GM19455 (cell line): Measurements from ENCODE around the gene DNTTIP2.
"Not testable (repeated sequence)": the region's sequence is repeated elsewhere in the genome, so short reads cannot be mapped to it uniquely, and the experiment has no call there.

Experiments used
- ATAC-seq: cut with Tn5 transposase; IDR thresholded peaks from one replicate; pipeline ENCODE4 v1.9.1; 2021; ENCODE audit not compliant: unreplicated experiment

The DNTTIP2 gene, protein sequence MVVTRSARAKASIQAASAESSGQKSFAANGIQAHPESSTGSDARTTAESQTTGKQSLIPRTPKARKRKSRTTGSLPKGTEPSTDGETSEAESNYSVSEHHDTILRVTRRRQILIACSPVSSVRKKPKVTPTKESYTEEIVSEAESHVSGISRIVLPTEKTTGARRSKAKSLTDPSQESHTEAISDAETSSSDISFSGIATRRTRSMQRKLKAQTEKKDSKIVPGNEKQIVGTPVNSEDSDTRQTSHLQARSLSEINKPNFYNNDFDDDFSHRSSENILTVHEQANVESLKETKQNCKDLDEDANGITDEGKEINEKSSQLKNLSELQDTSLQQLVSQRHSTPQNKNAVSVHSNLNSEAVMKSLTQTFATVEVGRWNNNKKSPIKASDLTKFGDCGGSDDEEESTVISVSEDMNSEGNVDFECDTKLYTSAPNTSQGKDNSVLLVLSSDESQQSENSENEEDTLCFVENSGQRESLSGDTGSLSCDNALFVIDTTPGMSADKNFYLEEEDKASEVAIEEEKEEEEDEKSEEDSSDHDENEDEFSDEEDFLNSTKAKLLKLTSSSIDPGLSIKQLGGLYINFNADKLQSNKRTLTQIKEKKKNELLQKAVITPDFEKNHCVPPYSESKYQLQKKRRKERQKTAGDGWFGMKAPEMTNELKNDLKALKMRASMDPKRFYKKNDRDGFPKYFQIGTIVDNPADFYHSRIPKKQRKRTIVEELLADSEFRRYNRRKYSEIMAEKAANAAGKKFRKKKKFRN

DNA sequence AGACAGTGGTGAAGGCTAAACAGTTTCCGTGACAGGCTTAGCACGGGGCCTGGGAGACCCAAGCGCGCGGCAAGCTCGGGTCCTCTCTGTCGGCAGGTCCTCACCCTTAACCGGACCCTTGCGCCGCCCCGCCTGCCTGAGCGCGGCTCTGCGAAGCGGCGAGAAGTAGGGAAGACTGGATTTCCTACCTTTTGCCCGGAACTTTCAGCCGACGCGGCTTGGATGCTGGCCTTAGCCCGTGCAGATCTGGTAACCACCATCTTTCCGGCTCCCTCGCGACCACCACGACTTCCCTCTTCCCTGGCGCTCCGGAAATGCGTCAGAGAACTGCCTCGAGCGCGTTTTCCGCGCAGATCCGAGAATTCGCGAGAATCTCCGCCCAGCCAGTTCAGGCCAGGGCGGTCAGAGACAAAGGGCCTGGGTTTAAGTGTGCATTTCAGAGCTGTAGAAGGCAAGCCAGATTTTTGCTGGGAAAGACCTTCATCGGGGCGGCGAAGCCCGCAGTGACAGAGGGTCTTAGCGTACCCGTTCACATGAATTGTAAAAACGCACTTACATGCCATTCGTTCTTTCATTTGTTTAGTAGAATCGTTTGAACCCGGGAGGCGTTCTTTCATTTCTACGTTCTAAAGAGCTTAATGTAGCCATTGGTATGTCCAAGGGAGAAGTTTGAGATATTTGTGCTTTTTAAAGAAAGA, at the start of gene DNTTIP2:
TSS of gene DNTTIP2 (minus strand) at position 318 of the 698 bp plus-strand sequence. CDS start at position 260, 58 bp downstream.
- ATAC-seq = peak; percentile 99

DNA sequence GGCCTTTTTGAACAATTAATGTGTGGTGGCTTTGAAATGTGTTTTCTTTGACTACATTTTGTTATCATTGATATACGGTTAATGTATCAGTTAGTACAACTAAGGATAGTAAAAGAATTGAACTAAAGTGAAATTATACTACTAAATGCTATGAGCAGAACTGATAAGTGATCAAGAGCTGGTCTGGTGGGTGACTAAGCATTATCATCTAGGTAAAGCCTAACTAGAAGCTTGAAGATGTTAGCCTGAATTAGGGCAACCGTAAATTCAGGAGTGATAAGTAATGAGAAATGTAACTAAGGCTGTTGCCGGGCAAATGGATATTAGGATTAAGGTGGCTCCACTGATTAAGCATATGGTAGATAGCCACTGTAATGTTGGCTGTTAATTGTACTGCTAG, 46.2 kb upstream of the DNTTIP2 start:
- no peak for ATAC-seq

DNA sequence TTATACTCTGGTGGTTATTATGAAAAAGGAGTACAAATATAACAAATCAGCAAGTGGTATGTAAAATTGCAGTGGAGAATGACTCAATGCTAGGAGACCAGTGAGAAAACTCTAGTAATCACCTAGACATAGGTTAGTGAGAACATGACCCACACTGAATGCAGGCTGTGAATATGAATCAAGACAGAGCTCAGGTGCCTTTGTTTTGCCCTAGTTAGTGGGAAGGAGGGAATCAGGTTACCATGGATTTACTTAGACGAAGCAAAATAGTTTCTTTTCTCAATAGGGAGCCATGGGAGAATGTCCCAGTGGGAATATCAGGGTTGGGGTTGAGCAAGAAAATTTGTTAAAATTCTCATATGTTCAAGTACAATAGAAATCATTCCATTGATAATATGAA, 40.8 kb upstream of the DNTTIP2 start:
- no peak for ATAC-seq

DNA sequence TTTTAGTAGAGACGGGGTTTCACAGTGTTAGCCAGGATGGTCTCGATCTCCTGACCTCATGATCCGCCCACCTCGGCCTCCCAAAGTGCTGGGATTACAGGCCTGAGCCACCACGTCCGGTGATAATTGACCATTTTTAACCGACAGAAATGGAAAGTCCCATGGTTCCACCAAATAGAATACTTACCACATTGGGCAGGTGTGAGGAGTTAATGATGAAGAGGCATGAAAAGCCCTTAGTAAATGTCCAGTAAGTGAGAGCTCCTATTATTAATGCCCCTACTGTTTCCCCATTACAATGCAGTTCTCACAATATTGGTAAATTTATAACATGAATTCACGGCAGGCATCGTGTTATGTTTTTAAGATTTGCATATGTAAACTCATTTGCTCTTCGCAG, 38.3 kb upstream of the DNTTIP2 start:
- no peak for ATAC-seq

DNA sequence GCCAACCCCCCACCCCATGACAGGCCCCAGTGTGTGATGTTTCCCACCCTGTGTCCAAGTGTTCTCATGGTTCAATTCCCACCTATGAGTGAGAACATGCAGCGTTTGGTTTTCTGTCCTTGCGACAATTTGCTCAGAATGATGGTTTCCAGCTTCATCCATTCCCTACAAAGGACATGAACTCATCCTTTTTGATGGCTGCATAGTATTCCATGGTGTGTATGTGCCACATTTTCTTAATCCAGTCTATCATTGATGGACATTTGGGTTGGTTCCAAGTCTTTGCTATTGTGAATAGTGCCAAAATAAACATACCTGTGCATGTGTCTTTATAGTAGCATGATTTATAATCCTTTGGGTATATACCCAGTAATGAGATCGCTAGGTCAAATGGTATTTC, 31.9 kb upstream of the DNTTIP2 start:
- ATAC-seq = not testable (repeated sequence)

DNA sequence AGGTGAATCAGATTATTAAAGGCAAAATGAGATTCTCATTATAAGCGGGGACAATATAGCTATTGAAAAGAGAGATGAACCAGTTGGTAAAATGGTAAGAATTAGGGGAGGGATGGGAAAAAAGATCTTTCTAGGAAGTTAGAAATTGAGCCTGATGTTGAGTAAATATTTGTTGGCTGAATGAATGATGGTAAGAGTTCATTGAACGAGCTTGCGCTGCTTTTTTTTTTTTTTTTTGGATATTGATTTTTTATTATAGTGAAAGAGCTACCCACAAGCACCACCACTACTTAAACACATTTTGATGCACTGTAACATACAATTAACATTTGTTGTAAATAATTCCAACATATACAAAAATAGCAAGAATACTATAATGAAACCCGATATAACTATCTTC, 31.3 kb upstream of the DNTTIP2 start:
- ATAC-seq = no peak

DNA sequence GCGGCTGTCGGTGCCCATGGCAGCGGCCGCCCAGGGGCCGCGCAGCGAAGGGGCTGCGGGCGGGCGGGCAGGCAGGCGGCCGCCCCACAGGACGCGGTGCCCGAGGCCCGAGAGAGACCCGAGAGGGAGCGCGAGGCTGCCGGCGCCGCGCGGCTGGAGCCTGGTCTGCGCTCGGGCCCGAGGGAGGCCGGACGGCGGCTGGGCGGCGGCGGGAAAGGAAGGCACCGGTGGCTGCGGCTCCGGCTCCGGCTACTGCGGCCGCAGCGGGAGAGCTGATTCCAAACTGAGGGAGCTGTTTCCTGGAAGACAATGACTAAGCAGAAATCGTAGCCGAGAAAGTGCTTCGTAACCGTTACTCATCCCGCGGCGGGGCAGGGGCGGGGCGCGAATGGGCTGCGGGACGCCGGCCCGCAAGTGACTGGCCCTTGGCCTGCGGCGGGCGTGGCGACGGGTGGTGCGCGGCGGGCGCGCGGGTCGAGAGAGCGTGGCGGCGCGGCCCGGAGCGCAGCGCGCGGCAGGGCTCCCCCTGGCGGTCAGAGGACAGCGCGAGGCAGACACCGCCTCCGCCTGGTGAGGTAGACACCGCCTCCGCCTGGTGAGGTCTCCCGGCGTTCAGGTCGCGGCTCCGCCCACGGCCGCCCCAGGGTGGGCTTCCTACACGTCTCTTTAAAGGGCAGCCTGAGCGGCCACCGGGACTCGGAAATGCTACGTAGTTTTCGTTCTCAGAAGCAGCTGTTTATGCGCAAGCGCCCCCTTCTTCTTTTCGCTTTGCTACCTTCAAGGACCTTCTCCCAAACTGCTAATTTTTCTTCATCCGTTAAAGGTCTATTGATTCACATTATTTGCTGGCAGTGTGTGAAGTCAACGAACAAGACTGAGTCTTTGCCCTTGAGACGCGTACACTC, 30.4 kb upstream of the DNTTIP2 start, which contains the start of gene GCLM:
TSS of gene GCLM (minus strand) at position 285 of the 905 bp plus-strand sequence. CDS start at position 18, 267 bp downstream.
- peak; percentile 94 for ATAC-seq

DNA sequence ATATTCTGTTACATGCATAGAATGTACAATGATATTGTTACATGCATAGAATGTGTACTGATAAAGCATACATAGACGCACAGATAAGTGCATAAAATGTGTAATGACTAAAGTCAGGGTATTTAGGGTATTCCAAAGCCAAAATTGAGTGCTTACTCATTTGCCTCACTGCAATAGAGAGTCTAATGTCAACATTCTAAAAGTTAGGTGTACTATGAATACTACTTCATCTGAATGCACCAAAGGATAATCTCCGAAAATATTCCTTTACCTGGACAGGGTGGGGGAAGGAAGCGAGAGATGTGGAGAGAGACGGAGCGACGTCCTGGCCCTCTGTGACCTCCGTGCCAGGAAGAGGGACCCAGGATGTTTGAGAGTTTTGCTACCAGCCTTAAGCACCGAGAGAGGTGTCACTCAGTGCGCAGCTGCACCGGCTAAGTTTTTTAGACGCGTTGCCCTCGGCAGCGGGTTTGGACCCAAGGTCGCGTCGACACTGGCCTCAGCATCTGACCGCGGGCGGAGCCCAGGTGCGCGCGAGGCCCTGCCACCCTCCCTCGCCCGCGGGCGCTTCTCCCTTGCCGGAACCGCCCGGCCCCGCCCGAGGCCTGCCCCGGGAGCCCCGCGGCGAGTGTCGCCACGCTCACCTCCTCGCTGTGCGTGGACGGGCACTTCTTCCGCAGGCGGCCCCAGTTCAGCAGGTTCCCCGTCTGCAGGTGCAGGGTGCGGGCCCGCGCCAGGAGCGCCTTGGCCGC, 29.6 kb upstream of the DNTTIP2 start:
- ATAC-seq = peak; percentile 44

DNA sequence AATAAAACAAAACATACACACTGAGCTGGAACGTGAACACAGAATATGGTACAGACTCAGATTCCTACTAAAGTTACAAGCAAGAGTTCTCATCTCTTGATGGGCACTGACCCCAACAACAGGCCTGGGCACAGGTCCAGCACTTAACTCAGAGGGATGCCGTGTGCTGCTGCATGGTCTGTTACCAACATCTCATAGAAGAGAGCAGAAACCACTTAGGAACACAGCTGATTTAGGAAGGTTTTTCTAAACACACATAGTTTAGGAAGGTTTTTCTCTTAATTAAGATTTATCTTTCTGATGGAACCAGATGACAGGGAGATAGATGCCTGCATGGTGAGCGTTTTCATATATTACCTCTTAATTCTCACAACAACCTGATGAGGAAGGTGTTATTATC, 28.7 kb upstream of the DNTTIP2 start:
- ATAC-seq = no peak

DNA sequence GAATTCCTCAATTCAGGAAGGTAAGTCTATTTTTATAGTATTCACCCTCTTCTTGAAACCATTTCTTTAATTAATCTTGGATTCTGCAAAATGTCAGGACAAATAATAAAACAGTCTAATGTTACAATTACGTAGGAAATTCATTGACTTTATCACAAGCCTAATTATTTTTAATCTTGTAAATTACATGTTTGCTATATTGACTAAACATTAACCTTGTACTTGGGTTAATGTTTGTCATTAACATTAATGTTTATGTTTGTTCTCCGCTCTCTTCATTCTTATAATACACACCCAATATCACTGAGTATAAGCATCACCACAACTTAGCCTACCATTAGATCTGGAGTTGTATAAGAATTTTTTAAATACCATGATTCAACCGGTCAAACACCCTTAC, 27.5 kb upstream of the DNTTIP2 start:
- no peak for ATAC-seq

DNA sequence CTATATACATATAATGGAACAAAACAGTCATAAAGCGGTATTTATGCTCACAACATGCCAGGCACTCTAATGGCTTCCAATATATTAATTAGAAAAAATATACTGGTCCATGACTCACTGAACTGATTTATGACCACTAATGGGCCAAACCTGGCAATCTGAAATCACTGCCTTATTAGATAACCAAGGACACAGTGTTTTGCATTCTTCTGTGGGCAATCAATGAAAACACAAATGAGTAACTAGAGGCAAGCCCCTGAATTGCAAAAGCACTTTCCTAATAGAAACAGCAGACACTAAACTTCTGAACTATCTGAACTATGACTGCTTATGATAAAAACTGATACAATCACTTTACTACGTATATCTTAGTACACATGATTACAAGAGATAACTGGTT, 26.7 kb upstream of the DNTTIP2 start:
- no peak for ATAC-seq

DNA sequence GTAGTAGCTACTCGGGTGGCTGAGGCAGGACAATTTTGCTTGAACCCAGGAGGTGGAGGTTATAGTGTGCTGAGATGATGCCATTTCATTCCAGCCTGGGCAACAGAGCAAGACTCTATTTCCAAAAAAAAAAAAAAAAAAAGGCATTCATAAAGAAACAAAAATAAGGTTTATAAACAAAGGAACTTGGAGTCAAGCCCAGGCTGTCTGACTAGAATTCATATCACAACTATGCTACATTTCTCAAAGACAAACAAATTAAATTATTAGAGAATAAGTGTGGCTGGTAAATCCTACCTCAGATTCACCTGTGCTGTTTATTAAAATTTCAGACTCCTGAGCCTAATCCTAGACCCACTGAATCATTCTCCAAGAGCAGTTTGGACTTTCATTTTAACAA, 26.0 kb upstream of the DNTTIP2 start:
- ATAC-seq = no peak

DNA sequence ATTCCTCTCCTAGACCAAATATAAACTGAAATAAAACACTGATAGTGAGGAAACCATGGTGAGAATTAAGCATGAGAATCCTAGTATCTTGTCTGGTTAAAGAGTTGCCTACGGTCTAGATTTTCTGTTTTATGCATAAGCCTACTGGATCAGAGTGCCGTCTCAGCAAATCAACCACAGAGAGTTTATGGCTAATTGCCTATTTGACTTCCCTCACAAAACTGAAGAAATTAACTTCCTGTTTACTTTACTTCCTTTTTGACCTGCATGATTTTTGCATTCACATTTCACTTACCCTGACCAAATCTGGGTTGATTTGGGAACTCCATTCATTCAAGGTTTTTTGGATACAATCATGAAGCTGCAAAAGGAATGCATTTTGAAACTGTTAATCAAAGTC, 25.2 kb upstream of the DNTTIP2 start:
- ATAC-seq = no peak

DNA sequence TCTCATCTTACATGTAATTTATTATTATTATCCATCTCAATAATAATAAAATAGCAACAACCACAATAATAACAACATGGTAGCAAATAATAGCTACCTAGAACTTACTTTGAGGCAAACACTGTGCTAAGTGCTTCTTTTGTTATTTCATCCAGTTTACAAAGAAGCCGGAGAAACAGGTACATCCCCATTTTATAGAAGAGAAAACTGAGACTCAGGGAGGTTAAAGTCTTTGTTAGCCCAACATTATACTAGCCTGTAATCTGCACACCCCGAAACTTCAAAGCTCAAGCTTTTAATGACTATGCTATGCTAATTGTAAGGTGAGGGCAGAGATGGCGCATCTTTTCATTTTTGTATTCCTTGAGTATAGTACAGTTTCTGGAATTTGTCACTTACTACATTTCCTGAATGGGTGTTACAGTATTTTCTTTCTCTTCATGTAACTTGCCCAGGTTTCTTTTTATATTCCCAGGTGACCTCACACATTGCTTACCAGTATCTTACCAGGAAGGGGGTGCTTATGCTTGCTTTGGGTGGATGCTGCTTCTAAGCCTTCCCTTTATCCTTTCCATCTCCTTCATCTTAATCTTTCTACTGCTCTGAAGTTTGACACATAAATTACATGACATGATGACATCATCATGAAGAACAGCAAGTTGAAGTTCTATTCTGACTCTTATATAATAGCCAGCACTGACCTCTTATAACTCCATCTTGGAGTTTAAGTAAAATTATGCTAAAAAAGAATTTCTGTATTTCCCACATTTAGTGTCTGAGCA, 21.9 kb upstream of the DNTTIP2 start:
- ATAC-seq = no peak

DNA sequence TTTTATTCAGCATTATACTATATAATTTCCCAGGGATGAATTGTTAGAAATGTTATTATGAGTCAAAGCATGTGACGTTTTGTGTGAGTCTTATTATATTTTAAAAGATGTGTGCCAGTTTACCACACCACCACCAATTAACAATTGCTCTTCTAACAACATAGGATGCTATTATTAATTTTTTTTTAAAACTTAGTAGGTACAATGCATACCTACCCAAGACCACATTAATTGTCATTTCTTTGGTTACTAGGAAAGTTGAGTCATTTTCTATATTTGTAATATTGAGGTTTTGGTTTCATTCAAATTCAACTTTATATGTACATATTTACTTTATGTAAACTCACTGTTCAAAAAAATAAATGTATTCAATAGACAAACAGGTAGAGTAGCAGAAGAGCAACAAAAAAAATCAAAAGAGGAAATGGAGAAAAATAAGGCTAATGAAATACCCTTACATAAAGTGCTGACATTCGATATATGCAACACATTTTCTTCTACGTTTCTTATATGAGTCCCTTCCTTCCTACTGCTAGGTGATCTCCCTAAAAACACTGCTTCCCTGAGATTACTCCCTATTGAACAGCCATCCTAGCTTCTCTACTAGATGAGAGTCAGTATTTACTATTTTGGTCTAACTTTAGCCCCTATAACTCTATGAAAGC, 20.7 kb upstream of the DNTTIP2 start:
- ATAC-seq = no peak

DNA sequence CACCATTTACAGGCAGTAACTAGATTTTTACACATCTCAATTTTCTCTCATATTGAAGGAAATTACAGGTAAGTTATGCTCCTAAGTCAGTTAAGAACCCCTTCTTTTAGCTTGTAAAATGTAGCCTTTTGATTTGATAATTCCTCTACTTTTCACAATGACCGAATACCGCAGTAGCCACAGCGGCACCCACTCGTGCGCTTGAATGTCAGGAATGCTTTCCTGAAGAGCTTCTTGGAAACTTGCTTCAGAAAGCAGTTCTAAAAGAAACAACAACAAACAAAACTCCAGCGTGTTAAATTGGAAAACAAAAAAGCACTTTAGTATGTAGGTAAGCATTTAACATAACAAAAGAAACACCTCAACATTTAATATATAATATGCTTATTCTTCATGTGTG, 9.9 kb upstream of the DNTTIP2 start:
- no peak for ATAC-seq

DNA sequence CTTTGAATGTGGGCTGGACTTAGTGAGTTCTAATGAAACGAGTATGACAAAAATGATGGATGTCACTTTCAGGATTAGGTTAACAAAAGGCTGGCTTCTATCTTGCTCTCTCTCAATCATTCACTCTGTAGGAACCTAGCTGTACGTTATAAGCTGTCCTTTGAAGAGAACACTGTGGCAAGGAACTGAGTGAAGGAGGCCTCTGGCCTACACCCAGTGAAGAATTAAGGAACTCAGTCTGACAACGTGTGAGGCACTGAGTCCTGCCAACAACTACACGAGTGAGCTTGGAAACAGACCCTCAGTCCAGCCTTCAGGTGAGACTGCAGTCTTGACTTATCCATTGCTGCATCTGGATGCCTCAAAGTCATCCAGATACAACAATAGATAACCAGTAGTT, 3.3 kb upstream of the DNTTIP2 start:
- ATAC-seq = no peak

DNA sequence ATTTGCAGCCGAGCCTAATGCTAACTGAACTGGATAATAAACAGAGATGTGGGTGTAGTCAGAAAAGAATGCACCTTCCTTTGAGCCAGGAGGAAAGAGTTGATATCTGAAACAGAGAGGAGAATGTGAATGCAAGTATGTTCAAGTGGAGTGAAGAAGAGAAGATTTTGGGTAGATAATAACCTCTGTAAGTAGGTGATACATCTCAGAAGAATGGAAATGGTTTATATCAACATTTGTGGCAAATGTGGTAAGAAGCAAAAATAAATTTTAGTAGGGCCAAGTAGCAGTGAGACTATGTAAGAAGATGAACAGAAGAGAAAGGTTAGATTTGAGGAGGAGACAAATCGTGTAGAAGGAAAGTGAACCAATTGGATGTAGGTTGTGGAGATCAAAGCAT, 1.7 kb upstream of the DNTTIP2 start:
- no peak for ATAC-seq

DNA sequence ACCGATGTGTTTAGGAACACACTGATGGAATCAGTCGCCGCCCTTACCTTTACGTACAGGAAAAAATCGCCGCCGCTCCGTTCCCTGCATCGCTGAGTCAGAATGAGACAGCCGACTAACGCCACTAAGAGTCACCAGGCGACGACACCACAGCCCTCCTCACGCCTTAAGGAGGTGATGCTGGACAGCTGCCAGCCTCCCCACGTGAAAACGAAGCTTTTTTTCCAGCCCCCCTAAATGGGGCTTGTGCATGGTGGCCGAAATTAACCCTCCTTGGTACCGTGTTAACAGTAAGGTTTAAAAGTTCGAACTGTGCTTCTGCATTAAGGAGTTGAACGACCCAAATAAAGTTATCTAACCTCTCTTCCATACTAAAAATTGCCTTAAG, 511 bp downstream of the DNTTIP2 start:
- peak; percentile 55 for ATAC-seq
